ENCODE measurements around the gene AGBL5. TPM values are rescaled to one million over a fixed set of nuclear protein-coding genes. Genes with fewer than 3 reads are reported as not detected.
A peak's percentile ranks its signal among the peaks of the same experiment; 100 is the strongest.

Gene AGBL5
- total RNA-seq, 2 donors from 2014 or later = 15.1 to 16.8 TPM

- TF ChIP-seq CTCF (IDR thresholded peaks at IDR 0.05) = no peak
- Histone ChIP-seq H3K4me1 (peaks cover 12% of the 10 kb centered on the region), H3K36me3 (no peaks in the 10 kb centered on the region), H3K9me3 (no peaks in the 10 kb centered on the region), H3K9ac (ENCODE audit: low read depth in 2 of 2, low read length in 2 of 2) (peak overlapping the region in 1 of 2 donors; percentile 60), H3K4me3 (no peak overlapping the region), H3K27ac (peak overlapping the region; percentile 69), H3K27me3 (no peaks in the 10 kb centered on the region)
- DNase-seq = peak; percentile 81
- intact Hi-C loops (cut with DNase I) = loop anchor here (10.0 kb wide), 1 partner anchor 175 kb away; the partner anchor contains the start of gene DPYSL5
Measured at GRCh38 chr2:27019931-27020855, 31.3 kb upstream of the AGBL5 start.

GRCh38 chr2:27021253-27022049 is 30.0 kb upstream of the AGBL5 start:
- Histone ChIP-seq H3K4me1 (peaks cover 12% of the 10 kb centered on the region), H3K4me3 (no peak overlapping the region), H3K27ac (peak overlapping the region; percentile 69), H3K9me3 (no peaks in the 10 kb centered on the region), H3K27me3 (no peaks in the 10 kb centered on the region), H3K36me3 (no peaks in the 10 kb centered on the region), H3K9ac (ENCODE audit: low read depth in 2 of 2, low read length in 2 of 2) (peak overlapping the region in 1 of 2 donors; percentile 55)
- intact Hi-C loops (cut with DNase I) = no loop called here
- DNase-seq = peak; percentile 77
- no peak for TF ChIP-seq CTCF (IDR thresholded peaks at IDR 0.05)

DNA sequence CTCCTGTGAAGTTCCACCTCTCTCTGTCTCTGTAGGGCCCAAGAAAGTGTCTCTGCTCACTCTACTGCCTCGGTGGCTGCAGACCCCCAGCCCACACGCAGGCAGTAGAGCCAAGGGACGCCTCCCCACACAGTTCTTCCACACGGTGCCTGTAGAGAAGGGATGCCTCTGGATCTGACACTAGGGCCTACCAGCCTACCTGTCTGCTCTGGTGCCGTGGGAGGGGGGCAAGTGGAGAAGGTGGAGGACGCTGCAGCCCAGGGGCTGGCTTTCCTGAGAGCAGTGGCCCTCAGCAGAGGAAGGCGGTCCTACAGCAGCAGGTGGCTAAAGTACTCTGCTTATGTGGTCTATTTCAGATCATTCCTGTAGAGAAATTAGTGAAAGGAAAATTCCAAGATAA is 27.7 kb upstream of the AGBL5 start:
- Histone ChIP-seq H3K36me3 (no peaks in the 10 kb centered on the region), H3K27me3 (no peaks in the 10 kb centered on the region), H3K9me3 (no peaks in the 10 kb centered on the region), H3K4me1 (peaks cover 12% of the 10 kb centered on the region), H3K27ac (no peak overlapping the region), H3K4me3 (no peak overlapping the region), H3K9ac (ENCODE audit: low read depth in 2 of 2, low read length in 2 of 2) (no peak overlapping the region)
- DNase-seq = no peak
- intact Hi-C loops (cut with DNase I) = no loop called here
- TF ChIP-seq CTCF (IDR thresholded peaks at IDR 0.05) = no peak

GRCh38 chr2:27024188-27024587 is 27.3 kb upstream of the AGBL5 start:
- no peak for TF ChIP-seq CTCF (IDR thresholded peaks at IDR 0.05)
- H3K27me3 ChIP-seq = no peaks in the 10 kb centered on the region
- no peaks in the 10 kb centered on the region for H3K36me3 ChIP-seq
- H3K9me3 ChIP-seq = no peaks in the 10 kb centered on the region
- peaks cover 12% of the 10 kb centered on the region for H3K4me1 ChIP-seq
- H3K4me3 ChIP-seq = no peak overlapping the region
- no peak overlapping the region for H3K9ac ChIP-seq (ENCODE audit: low read depth in 2 of 2, low read length in 2 of 2)
- no peak for DNase-seq
- H3K27ac ChIP-seq = no peak overlapping the region
- intact Hi-C loops (cut with DNase I) = no loop called here

- Histone ChIP-seq H3K4me3 (no peak overlapping the region), H3K27me3 (no peaks in the 10 kb centered on the region), H3K4me1 (peaks cover 7% of the 10 kb centered on the region), H3K36me3 (no peaks in the 10 kb centered on the region), H3K9me3 (no peaks in the 10 kb centered on the region), H3K9ac (ENCODE audit: low read depth in 2 of 2, low read length in 2 of 2) (no peak overlapping the region), H3K27ac (no peak overlapping the region)
- no peak for TF ChIP-seq CTCF (IDR thresholded peaks at IDR 0.05)
- DNase-seq = no peak
- intact Hi-C loops (cut with DNase I) = no loop called here
Measured at GRCh38 chr2:27024812-27025211, 26.7 kb upstream of the AGBL5 start.
